ENCODE data around the gene KLRC4.

KLRC4 gene

GRCh38 chr12:10363914-10364814 lies 45.4 kb downstream of the KLRC4 start:
- TF ChIP-seq POLR2AphosphoS5 (IDR thresholded peaks at IDR 0.05; ENCODE audit: low read depth, low read length) (no peak), TAF1 (IDR thresholded peaks at IDR 0.05; ENCODE audit: borderline replicate concordance, insufficient read depth, low read length) (no peak), REST (IDR thresholded peaks at IDR 0.05; ENCODE audit: insufficient read depth in 1 of 2, low read depth in 2 of 2, low read length in 2 of 2) (no peak), SIN3A (IDR thresholded peaks at IDR 0.05; ENCODE audit: borderline replicate concordance, insufficient read depth, low read length) (no peak), FOXP2 (optimal IDR thresholded peaks at IDR 0.05; ENCODE audit: borderline replicate concordance, extremely low read depth, extremely low read length, insufficient read depth) (no peak)

GRCh38 chr12:10363658-10363913 lies 46.0 kb downstream of the KLRC4 start:
- no peak for TF ChIP-seq SIN3A (IDR thresholded peaks at IDR 0.05; ENCODE audit: borderline replicate concordance, insufficient read depth, low read length)
- TF ChIP-seq POLR2AphosphoS5 (IDR thresholded peaks at IDR 0.05; ENCODE audit: low read depth, low read length), result no peak
- no peak for TF ChIP-seq TAF1 (IDR thresholded peaks at IDR 0.05; ENCODE audit: borderline replicate concordance, insufficient read depth, low read length)
- TF ChIP-seq REST (IDR thresholded peaks at IDR 0.05; ENCODE audit: insufficient read depth in 1 of 2, low read depth in 2 of 2, low read length in 2 of 2), result no peak
- no peak for TF ChIP-seq FOXP2 (optimal IDR thresholded peaks at IDR 0.05; ENCODE audit: borderline replicate concordance, extremely low read depth, extremely low read length, insufficient read depth)

- TF ChIP-seq FOXP2 (optimal IDR thresholded peaks at IDR 0.05; ENCODE audit: borderline replicate concordance, extremely low read depth, extremely low read length, insufficient read depth), result no peak
- TF ChIP-seq POLR2AphosphoS5 (IDR thresholded peaks at IDR 0.05; ENCODE audit: low read depth, low read length), result no peak
- no peak for TF ChIP-seq TAF1 (IDR thresholded peaks at IDR 0.05; ENCODE audit: borderline replicate concordance, insufficient read depth, low read length)
- TF ChIP-seq REST (IDR thresholded peaks at IDR 0.05; ENCODE audit: insufficient read depth in 1 of 2, low read depth in 2 of 2, low read length in 2 of 2), result no peak
- no peak for TF ChIP-seq SIN3A (IDR thresholded peaks at IDR 0.05; ENCODE audit: borderline replicate concordance, insufficient read depth, low read length)
Measured at GRCh38 chr12:10362828-10363657, 46.5 kb downstream of the KLRC4 start.

GRCh38 chr12:10362325-10362724 lies 47.2 kb downstream of the KLRC4 start:
- no peak for TF ChIP-seq POLR2AphosphoS5 (IDR thresholded peaks at IDR 0.05; ENCODE audit: low read depth, low read length)
- TF ChIP-seq FOXP2 (optimal IDR thresholded peaks at IDR 0.05; ENCODE audit: borderline replicate concordance, extremely low read depth, extremely low read length, insufficient read depth), result no peak
- TF ChIP-seq TAF1 (IDR thresholded peaks at IDR 0.05; ENCODE audit: borderline replicate concordance, insufficient read depth, low read length), result no peak
- no peak for TF ChIP-seq SIN3A (IDR thresholded peaks at IDR 0.05; ENCODE audit: borderline replicate concordance, insufficient read depth, low read length)
- TF ChIP-seq REST (IDR thresholded peaks at IDR 0.05; ENCODE audit: insufficient read depth in 1 of 2, low read depth in 2 of 2, low read length in 2 of 2), result no peak

Data from PFSK-1 (cell line).